ENCODE results near the gene ALCAM.

The ALCAM gene

GRCh38 chr3:105436687-105437086, 70.0 kb downstream of the ALCAM start:
- no peaks in the 10 kb centered on the region for H3K4me1 ChIP-seq (ENCODE audit: control insufficient read depth, insufficient read depth, low read length)
- ChIA-PET POLR2A (no interaction called here), CTCF (no interaction called here)
- H3K27ac ChIP-seq (ENCODE audit: extremely low read depth, low read depth, low read length): no peak overlapping the region
- no peaks in the 10 kb centered on the region for H3K9me3 ChIP-seq (ENCODE audit: control insufficient read depth, insufficient read depth, low read depth, low read length)
- H3K36me3 ChIP-seq (ENCODE audit: control insufficient read depth in 2 of 2, insufficient read depth in 1 of 2, low read length in 2 of 2): no peaks in the 10 kb centered on the region
- no peak for TF ChIP-seq TCF7L2 (IDR thresholded peaks at IDR 0.05; ENCODE audit: borderline replicate concordance, low read depth, low read length)
- no peak for TF ChIP-seq ZNF768 (tag by site-specific recombination; IDR thresholded peaks at IDR 0.05)
- no peak for TF ChIP-seq ZNF18 (tag by site-specific recombination; IDR thresholded peaks at IDR 0.05)
- no peak for TF ChIP-seq ZNF623 (tag by site-specific recombination; IDR thresholded peaks at IDR 0.05)
- no peak for TF ChIP-seq ZBTB8A (tag by site-specific recombination; IDR thresholded peaks at IDR 0.05)
- TF ChIP-seq ZNF549 (tag by site-specific recombination; IDR thresholded peaks at IDR 0.05): no peak
- no peak for TF ChIP-seq KLF1 (tag by site-specific recombination; IDR thresholded peaks at IDR 0.05)
- TF ChIP-seq ZNF510 (tag by site-specific recombination; IDR thresholded peaks at IDR 0.05; ENCODE audit: insufficient replicate concordance): no peak
- TF ChIP-seq KLF16 (tag by site-specific recombination; IDR thresholded peaks at IDR 0.05): no peak
- no peak for TF ChIP-seq ZNF146 (tag by site-specific recombination; IDR thresholded peaks at IDR 0.05)
- TF ChIP-seq ZFP3 (tag by site-specific recombination; IDR thresholded peaks at IDR 0.05; ENCODE audit: low read depth): no peak
- TF ChIP-seq, protein P1, sequence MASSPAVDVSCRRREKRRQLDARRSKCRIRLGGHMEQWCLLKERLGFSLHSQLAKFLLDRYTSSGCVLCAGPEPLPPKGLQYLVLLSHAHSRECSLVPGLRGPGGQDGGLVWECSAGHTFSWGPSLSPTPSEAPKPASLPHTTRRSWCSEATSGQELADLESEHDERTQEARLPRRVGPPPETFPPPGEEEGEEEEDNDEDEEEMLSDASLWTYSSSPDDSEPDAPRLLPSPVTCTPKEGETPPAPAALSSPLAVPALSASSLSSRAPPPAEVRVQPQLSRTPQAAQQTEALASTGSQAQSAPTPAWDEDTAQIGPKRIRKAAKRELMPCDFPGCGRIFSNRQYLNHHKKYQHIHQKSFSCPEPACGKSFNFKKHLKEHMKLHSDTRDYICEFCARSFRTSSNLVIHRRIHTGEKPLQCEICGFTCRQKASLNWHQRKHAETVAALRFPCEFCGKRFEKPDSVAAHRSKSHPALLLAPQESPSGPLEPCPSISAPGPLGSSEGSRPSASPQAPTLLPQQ (tag by site-specific recombination; IDR thresholded peaks at IDR 0.05): no peak
- no peak for TF ChIP-seq ZNF561 (tag by site-specific recombination; IDR thresholded peaks at IDR 0.05; ENCODE audit: borderline replicate concordance)
- no peak for TF ChIP-seq ZNF600 (tag by site-specific recombination; IDR thresholded peaks at IDR 0.05)
- TF ChIP-seq ZNF354C (tag by site-specific recombination; IDR thresholded peaks at IDR 0.05; ENCODE audit: borderline replicate concordance, low read depth): no peak
- H3K4me3 ChIP-seq (ENCODE audit: low read depth, low read length): no peak overlapping the region

DNA sequence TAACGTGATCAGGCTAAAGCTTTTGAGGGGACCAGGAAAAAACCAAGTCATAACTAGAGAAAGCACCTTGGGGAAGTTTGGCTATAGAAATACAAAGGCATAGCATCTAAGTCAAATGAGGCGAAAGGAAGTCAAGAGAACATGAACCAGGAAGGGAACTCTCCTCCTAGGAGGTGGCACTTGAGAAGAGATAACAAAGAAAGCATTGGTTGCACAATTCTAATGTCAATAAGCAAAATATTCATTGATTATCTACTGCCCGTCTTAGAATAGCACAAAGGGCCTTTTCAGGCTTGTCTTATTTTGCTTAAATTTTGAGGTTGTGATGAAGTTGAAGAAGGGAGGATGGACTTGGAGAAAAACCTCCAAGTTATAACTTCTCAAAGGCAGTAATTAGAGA, 73.4 kb downstream of the ALCAM start:
- no peak overlapping the region for H3K4me3 ChIP-seq (ENCODE audit: low read depth, low read length)
- TF ChIP-seq ZNF658 (tag by site-specific recombination; IDR thresholded peaks at IDR 0.05) (no peak), ZNF488 (tag by site-specific recombination; IDR thresholded peaks at IDR 0.05) (no peak), ZNF112 (tag by site-specific recombination; IDR thresholded peaks at IDR 0.05) (no peak), ZNF449 (tag by site-specific recombination; IDR thresholded peaks at IDR 0.05) (no peak), KLF16 (tag by site-specific recombination; IDR thresholded peaks at IDR 0.05) (no peak), ZNF155 (tag by site-specific recombination; IDR thresholded peaks at IDR 0.05) (no peak), ZNF473 (tag by site-specific recombination; IDR thresholded peaks at IDR 0.05) (no peak), ZNF560 (tag by site-specific recombination; IDR thresholded peaks at IDR 0.05; ENCODE audit: borderline replicate concordance) (no peak), ZNF664 (tag by site-specific recombination; IDR thresholded peaks at IDR 0.05) (no peak), ZNF629 (tag by site-specific recombination; IDR thresholded peaks at IDR 0.05) (no peak), ZNF266 (tag by site-specific recombination; IDR thresholded peaks at IDR 0.05; ENCODE audit: low read depth) (no peak)
- no peaks in the 10 kb centered on the region for H3K36me3 ChIP-seq (ENCODE audit: control insufficient read depth in 2 of 2, insufficient read depth in 1 of 2, low read length in 2 of 2)
- ChIA-PET POLR2A (no interaction called here), CTCF (no interaction called here)
- H3K4me1 ChIP-seq (ENCODE audit: control insufficient read depth, insufficient read depth, low read length): no peaks in the 10 kb centered on the region
- no peak overlapping the region for H3K27ac ChIP-seq (ENCODE audit: extremely low read depth, low read depth, low read length)
- no peaks in the 10 kb centered on the region for H3K9me3 ChIP-seq (ENCODE audit: control insufficient read depth, insufficient read depth, low read depth, low read length)

Data from HEK293 (cell line).